Activated CD4-positive, alpha-beta T cell treated with anti-CD3 and anti-CD28 coated beads, Interleukin-2, amount 50 U/mL, for 1 hour (primary cell): ENCODE results near the gene CDH23.

ENCODE experiments used
- DNase-seq: peaks from one replicate; pipeline ENCODE4 v3.0.0-alpha.2; 2020

The CDH23 gene

DNA sequence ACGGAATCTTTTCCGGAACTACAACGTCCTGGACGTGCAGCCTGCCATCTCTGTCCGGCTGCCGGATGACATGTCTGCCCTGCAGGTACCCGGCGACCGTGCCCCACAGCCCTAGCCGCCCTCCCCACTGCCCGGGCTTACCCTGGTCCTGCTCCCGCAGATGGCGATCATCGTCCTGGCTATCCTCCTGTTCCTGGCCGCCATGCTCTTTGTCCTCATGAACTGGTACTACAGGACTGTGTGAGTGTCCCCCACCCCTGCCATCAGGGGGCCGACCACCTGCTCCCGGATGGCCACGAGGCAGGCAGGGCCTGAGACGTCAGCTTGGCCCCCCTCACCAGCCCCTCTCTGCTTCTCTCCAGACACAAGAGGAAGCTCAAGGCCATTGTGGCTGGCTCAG, 414.6 kb downstream of the CDH23 start:
- DNase-seq, result no peak

- peak; percentile 79 for DNase-seq
Measured at GRCh38 chr10:71812016-71812912, 415.5 kb downstream of the CDH23 start.

GRCh38 chr10:71812913-71813590, 416.3 kb downstream of the CDH23 start:
- DNase-seq, result no peak

DNA sequence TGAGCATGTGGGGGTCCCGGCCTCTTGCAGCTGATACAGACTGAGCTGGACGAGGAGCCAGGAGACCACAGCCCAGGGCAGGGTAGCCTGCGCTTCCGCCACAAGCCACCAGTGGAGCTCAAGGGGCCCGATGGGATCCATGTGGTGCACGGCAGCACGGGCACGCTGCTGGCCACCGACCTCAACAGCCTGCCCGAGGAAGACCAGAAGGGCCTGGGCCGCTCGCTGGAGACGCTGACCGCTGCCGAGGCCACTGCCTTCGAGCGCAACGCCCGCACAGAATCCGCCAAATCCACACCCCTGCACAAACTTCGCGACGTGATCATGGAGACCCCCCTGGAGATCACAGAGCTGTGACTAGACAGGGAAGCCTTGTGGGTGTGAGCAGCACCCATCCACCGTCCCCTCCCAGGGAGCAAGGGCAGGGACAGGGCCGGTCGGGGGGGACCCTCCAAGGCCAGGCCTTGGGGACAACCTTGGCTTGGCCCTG, 418.2 kb downstream of the CDH23 start:
- no peak for DNase-seq

DNA sequence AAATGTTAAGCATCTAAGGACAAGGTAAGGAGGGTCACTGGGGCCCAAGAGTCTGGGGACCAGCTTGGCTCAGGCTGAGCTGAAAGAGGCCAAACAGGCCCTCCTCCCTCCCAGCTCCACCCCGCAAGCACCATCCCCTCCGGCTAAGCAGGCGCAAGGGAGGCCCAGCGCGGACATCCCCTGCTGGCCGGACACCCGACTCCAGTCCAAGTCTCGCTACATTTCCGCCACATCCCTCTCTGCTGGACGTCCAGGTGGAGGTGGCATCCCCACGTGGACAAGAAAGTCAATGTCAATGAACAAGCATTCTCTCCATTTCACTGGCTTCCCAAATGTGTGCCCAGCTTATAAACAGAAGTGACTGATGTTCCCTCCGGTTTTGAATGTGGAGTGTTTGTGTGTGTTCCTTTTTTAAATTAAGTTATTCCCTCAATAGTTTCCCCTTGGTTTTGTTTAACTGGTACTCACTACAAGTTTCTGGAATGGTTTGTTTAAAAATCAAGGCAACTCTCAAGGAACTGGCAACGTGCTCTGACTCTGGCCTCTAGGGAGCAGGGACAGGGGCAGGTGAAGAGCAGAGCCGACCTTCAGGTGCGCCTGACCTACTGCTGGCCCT, 418.9 kb downstream of the CDH23 start:
- DNase-seq, result no peak

- no peak for DNase-seq
Measured at GRCh38 chr10:71816421-71816851, 419.7 kb downstream of the CDH23 start.

- DNase-seq, result no peak
Measured at GRCh38 chr10:71816936-71817618, 420.4 kb downstream of the CDH23 start.

GRCh38 chr10:71817831-71818655, 421.3 kb downstream of the CDH23 start:
- no peak for DNase-seq

DNA sequence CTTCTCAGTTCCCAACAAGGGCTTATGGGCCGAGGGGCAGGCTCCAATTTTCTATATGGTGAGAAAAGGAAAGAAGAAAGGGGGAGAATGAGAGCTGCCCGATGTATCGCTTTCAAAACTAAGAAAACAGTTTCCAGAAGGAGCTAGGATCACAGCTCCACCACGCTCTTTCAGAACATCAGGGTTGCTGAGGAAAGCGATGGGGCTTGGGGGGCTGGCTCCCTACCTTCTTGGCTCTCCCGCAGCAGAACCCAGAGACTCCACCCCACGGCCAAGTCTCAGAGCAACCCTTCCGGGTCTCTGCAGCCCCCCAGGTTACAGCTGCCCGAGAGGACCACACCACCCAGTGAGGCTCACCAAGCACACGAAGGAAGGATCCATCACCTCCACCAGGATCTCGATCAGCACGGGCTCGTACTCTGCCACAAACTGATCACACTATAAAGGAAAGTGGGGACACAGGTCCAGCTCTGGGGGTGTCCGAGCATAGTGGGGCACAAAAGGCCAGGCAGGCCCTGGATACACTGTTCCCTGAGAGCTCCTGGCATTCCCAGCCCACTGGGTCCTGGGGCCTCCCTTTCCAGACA, 422.0 kb downstream of the CDH23 start:
- DNase-seq, result no peak

DNA sequence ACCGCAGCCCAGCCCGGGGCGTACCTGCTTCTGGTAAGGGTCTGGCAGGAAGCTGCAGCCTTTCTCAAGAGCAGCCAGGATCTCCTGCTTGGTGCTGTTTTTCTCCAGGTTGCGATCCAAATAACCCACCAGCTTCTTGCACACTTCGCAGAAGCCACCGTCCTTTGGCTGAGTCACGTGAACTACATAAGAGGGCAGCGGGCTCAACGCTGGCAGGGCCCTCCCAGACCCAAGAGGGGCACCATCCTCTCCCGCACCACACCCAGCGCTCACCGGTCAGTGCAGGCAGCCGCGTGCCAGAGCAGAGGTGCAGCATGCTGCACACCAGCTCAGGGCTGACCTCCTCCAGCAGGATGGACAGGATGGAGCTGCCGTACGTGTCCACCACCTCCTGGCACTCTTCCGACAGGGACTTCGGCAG, 422.7 kb downstream of the CDH23 start:
- DNase-seq, result no peak

DNA sequence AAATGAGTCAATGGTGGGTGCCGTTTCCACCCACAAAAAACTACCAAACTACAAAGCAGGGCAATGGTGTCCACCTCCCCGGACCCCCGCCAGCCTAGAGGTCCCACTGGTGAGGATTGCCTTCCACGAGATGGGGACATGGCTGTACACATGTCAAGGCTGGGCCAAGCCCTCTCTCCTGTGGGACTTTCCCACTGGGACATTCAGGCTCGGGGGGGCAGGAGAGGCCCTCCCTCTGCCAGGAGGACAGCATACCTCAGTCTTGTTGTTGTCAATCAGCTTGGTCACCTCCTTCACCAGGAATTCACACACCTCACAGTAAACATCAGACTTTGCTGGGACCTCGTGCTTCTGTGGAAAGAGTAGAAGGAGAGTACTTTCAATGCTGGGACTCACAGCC, 423.3 kb downstream of the CDH23 start:
- no peak for DNase-seq

GRCh38 chr10:71820966-71821365, 424.2 kb downstream of the CDH23 start:
- no peak for DNase-seq

- DNase-seq, result no peak
Measured at GRCh38 chr10:71821909-71822763, 425.4 kb downstream of the CDH23 start.

DNA sequence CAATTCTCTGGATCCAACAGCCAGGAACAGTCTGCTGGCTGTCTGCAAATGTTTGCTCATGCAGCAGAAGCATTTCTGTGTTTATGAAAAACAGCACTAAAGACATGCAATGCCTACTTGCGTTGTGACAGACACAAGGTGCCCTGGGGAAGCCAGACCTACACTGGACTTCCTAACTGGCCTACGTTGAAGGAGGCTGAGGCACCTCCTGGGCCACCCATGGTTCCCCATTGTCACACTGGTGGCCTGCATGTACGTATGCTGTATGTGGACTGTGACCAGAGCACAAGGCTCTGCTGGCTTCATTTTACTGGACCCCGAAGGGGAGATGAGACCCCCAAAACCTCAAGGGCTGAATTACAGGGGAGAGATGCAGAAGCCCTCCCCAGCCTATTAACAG, 426.6 kb downstream of the CDH23 start:
- no peak for DNase-seq

DNA sequence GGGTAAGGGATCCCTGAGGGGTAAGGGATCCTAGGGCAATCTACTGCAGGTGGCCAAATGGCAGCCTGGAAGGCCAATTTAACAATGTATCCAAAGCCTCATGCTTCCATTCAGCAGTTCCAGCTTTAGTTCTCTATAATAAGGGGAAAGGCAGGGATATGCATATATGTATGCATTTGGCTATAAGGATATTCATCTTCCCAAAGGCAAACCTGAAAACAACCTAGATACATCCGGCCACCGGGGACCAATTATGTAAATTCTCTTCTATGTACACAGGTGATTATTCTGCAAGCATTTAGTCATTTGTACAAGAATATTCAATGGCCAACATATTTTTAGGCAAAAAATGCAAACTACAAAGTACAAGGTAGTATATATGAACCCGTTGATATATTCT, 427.6 kb downstream of the CDH23 start:
- DNase-seq, result no peak

- DNase-seq, result no peak
Measured at GRCh38 chr10:71825217-71825616, 428.5 kb downstream of the CDH23 start.

DNA sequence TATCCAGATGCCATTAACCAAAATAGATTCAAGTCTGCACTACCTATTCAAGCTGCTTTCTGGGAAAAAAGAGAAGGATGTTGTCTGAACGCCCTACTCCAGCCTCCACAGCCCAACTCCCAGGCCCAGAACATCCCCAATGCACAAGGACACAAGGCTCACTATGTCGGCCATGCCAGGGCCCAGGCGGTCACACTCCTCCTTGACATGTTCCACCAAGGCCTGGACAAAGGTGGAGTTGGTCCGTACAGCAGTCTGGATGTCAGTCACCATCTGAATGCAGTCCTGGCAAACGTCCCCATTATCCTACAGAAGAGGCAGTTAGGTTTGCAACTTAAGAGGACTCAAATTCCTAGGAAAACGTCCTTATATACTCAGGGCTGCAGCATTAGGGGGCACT, 431.1 kb downstream of the CDH23 start:
- no peak for DNase-seq

DNA sequence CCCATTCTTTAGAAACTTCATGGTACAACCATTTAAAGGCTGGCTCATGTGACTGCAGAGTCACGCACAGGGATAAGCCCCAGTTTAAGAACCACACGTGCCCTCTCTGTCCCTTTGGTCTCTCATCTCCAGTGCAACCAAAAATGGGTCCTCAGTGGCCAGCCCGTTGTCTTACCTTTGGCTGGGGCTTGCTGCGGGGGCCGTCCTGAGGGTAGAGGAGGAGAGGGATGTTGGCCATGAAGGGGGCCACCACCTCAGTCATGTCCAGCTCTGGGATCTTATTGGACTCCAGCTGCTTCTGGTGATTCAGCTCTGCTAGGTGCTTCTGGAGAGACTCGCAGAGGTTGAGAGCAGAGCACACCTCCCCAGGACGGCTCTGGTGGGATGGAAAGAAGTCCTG, 432.0 kb downstream of the CDH23 start:
- no peak for DNase-seq

DNA sequence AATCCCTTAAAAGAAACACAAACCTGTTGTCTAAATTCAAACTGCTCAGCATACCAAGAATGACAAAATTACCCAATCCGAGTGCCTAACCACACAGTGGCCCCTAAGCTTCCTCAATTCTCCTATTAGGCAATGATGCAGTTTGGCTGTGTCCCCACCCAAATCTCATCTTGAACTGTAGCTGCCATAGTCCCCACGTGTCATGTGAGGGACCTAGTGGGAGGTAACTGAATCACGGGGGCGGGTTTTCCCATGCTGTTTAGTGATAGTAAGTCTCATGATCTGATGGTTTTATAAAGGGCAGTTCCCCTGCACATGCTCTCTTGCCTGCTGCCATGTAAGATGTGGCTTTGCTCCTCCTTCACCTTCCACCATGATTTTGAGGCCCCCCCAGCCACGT, 432.5 kb downstream of the CDH23 start:
- DNase-seq, result no peak

DNA sequence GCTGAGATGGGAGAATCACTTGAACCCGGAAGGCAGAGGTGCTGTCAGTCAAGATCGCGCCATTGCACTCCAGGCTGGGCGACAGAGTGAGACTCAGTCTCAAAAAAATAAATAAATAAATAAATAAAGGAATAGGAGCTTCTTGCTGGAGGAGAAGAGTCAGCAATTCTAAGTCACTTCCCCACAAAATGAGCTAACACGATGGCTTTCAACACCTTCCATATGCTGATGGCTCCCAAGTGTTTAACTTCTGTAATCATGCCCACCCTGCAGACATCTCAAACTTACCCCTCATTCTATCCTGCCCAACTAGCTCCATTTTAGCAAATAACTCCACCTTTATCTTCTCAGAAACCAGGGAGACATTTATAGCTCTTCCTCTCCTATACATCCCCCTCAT, 433.2 kb downstream of the CDH23 start:
- no peak for DNase-seq

DNA sequence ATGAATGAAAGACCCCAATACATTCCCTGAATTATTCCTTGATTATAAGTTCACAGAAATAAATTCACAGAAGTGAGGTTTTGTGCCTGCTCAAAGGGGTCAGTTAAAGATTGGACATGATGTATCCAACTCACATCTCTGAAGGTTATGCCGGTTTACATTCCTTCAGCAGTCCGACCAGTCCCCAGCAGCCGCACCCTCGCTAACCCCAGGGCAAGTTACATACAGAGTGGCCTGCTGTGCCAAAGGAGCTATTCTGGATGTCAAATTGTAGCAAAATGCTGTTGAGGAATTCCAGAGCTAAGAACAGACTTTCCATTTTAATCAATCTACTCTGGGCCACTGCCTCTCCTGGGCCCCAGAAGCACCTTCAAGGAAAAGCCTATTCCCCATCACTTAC, 434.0 kb downstream of the CDH23 start:
- no peak for DNase-seq
